Astrocyte of the cerebellum (primary cell): ENCODE measurements around the gene DCLK2.
"Not testable (repeated sequence)": the region's sequence is repeated elsewhere in the genome, so short reads cannot be mapped to it uniquely, and the experiment has no call there.

ENCODE experiments used
- DNase-seq: peaks from one replicate; pipeline ENCODE4 v3.0.0-alpha.2; 2011; ENCODE audit warnings: low read depth
- H3K4me3 ChIP-seq: 2 replicates; pipeline ENCODE4 v1.5.1; 2011; ENCODE audit warnings: mild to moderate bottlenecking, low read depth, low read length, moderate library complexity
- in situ Hi-C: cut with HindIII; loops from 2 replicates; pipeline ENCODE4 v1.10.0; 2017; ENCODE audit warnings: low sequenced_read_pairs
- TF ChIP-seq, protein P1 (sequence below): IDR thresholded peaks from 2 replicates; pipeline ENCODE4 v1.5.1; 2012; ENCODE audit warnings: low read length, low read depth, moderate library complexity, mild to moderate bottlenecking; ENCODE audit errors: missing control alignments

Gene DCLK2

DNA sequence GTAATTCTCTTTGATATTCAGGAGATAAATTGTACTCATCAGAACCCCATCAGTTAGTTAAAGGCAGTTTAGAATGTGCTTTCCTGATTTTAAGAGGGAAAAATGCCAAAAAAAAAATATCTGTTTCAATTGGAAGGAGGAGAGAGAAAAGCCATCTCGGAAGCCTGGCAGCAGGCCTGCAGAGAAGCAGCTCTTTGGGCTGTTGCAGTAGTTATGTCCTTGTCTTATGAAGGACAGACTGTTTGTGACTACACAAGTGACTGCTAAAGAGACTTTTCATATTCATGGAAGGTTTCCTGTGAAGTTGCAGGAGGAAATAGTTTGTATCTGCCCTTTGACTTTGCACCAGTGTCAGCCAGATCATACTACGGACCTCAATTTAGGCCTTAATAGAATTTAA is 88.8 kb downstream of the DCLK2 start:
- no peak for DNase-seq
- H3K4me3 ChIP-seq, result no peak overlapping the region
- in situ Hi-C loops, result no loop called here
- TF ChIP-seq, protein P1, sequence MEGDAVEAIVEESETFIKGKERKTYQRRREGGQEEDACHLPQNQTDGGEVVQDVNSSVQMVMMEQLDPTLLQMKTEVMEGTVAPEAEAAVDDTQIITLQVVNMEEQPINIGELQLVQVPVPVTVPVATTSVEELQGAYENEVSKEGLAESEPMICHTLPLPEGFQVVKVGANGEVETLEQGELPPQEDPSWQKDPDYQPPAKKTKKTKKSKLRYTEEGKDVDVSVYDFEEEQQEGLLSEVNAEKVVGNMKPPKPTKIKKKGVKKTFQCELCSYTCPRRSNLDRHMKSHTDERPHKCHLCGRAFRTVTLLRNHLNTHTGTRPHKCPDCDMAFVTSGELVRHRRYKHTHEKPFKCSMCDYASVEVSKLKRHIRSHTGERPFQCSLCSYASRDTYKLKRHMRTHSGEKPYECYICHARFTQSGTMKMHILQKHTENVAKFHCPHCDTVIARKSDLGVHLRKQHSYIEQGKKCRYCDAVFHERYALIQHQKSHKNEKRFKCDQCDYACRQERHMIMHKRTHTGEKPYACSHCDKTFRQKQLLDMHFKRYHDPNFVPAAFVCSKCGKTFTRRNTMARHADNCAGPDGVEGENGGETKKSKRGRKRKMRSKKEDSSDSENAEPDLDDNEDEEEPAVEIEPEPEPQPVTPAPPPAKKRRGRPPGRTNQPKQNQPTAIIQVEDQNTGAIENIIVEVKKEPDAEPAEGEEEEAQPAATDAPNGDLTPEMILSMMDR, result no peak

DNA sequence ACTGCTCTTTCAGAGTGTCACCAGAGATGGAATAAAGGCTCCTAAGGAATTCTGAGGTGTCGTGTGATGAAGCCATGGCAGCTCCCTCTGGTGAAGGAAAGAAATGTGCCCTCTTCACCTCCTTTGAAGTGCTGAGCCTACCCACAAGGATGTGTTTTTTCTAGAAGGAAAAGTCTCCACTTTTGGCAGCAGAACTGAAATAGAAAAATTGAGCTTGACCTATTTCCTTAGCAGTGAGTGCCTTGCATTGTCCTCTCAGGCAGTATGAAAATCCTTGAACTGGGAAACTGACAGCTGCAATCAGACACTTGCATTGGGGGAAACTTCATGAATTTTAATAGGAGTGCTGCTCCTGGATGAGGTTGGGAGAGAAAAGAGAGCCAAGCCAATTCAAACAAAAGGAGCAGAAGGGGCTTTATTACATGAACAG is 95.2 kb downstream of the DCLK2 start:
- peak; percentile 32 for DNase-seq

DNA sequence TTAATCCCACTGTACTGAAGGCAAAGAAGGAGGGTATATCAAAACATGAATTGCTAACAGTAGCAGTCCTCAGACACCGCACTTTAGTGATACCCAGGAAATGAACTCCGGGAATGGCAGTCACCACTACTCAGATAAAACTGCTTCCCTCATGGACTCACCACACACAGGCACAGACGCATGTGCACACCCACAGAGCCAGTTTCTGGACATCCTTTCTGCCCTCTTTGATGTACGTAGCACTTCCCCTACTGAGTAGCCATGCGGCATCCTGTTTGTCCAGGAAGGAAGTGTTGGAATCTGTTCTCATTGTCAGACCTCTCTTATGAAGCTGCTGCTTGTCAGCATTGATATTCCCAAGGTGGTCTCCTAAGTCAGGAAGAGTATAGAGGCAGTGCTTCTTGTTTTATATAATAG is 95.7 kb downstream of the DCLK2 start:
- in situ Hi-C loops, result no loop called here
- no peak overlapping the region for H3K4me3 ChIP-seq
- DNase-seq, result no peak
- TF ChIP-seq, protein P1, result no peak

More for the DNA sequence above, 95.2 kb downstream of the DCLK2 start:
- in situ Hi-C loops, result no loop called here
- TF ChIP-seq, protein P1, result no peak
- no peak overlapping the region for H3K4me3 ChIP-seq

DNA sequence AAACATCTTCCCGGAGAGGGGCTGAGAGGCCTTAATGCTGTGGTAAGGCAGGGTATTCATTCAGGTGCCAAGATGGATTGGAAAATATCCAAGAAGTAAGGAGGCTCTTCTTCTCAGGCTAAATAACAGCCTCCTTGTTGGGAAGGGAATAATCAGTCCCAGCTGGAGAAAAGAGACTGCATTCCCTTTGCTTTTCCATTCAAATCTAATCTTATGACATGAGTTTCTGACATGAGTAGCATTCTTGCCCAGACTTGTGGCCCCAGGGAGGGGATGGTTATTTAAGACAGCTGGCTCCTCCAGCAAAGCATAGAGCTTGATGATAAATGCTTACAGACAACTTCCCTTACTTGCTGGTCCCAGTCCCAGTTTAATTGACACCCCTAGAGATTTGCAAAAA is 98.3 kb downstream of the DCLK2 start:
- no peak overlapping the region for H3K4me3 ChIP-seq
- peak; percentile 57 for DNase-seq
- in situ Hi-C loops, result no loop called here
- TF ChIP-seq, protein P1, result no peak

DNA sequence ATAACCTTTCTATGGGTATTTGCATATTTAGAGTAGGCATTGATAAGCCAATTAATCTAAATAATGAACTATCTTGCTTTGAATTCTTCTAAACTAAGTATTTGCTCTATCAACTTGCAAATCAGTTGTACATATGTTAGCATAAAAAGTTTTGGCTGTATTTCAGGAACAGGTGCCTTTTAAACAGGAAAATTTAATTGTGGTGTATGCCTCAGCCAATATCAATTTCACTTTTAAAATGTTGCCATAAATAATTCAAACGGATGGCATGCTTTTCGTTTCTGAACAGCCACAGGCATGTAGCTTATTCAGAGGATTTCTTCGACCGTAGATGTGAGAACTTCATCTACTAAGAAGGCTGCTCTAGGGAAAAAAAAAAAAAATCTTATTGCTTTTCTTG is 99.9 kb downstream of the DCLK2 start:
- DNase-seq, result peak; percentile 79
- H3K4me3 ChIP-seq, result no peak overlapping the region
- TF ChIP-seq, protein P1, result no peak
- in situ Hi-C loops, result no loop called here

DNA sequence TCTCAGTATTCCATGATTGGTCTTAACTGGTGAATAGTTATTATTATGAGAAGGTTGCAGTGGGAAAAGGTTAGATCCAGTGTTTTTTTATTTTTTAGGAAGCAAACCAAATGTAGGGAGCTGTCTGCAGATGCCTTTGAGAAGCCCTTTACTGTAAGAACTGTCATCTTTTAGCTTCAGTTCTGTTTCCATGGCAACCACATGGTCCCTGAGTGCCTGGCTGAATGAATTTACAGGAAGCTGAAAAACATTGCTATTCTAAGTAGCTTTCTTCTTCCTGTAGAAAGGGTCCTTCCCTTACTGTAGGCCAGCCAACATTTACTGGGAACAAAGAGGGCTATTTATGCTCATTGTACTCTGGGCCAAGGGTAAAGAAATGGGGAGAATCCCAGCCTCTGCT is 103.3 kb downstream of the DCLK2 start:
- in situ Hi-C loops, result no loop called here
- no peak for DNase-seq
- TF ChIP-seq, protein P1, result no peak
- H3K4me3 ChIP-seq, result no peak overlapping the region

DNA sequence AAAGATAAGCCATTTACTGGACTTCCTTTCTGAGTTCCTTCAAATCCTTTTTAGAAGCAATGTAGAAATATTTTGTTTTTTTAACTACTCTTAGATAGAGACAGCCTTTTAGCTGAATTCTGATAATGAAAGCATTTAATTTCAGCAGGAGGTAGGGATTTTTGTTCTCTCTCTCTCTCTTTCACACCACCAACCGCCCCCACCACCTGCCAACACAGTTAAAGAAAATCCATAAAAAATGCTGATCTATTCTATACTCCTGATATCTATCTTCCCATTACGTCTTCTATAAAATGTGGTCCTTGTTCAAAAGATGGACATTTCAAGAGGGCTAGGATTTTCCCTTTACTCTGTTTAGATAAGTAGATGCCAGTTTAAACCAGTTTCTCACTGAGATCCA is 104.5 kb downstream of the DCLK2 start:
- no peak for DNase-seq
- no peak overlapping the region for H3K4me3 ChIP-seq
- in situ Hi-C loops, result no loop called here
- TF ChIP-seq, protein P1, result no peak

DNA sequence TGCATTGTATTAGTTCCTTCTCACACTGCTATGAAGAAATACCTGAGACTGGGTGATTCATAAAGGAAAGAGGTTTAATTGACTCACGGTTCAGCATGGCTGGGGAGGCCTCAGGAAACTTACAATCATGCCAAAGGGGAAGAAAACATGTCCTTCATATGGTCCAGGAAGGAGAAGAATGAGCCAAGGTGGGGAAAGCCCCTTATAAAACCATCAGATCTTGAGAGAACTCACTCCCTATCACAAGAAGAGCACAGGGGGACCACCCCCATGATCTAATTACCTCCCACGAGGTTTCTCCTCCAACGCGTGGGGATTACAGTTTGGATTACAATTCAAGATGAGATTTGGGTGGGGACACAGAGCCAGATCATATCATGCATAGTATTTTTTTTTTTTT is 106.8 kb downstream of the DCLK2 start:
- H3K4me3 ChIP-seq, in situ Hi-C loops, DNase-seq: not testable (repeated sequence)
